Measurements from ENCODE around the gene PHACTR4. TPM values are rescaled to one million over a fixed set of nuclear protein-coding genes. Genes with fewer than 3 reads are reported as not detected.
A peak's percentile ranks its signal among the peaks of the same experiment; 100 is the strongest.

Gene PHACTR4
- total and polyA plus RNA-seq, 2 experiments from 2014 or later = 35.4 to 47.1 TPM

DNA sequence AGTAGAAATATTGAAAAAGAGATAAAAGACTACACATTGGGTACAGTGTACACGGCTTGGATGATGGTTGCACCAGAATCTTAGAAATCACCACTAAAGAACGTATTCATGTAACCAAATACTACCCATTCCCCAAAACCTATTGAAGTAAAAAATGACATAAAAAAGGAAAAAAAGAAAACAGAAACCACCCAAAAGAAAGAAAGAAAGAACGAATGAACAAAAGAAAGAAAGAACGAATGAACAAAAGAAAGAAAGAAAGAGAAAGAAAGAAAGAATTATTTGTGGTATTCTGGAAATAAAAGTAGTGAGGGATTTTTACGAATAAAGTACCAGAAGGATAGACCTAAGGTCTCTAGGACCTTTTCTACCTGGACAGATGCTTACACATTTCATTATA lies 42.1 kb downstream of the PHACTR4 start (continued):
- TF ChIP-seq, protein P1, sequence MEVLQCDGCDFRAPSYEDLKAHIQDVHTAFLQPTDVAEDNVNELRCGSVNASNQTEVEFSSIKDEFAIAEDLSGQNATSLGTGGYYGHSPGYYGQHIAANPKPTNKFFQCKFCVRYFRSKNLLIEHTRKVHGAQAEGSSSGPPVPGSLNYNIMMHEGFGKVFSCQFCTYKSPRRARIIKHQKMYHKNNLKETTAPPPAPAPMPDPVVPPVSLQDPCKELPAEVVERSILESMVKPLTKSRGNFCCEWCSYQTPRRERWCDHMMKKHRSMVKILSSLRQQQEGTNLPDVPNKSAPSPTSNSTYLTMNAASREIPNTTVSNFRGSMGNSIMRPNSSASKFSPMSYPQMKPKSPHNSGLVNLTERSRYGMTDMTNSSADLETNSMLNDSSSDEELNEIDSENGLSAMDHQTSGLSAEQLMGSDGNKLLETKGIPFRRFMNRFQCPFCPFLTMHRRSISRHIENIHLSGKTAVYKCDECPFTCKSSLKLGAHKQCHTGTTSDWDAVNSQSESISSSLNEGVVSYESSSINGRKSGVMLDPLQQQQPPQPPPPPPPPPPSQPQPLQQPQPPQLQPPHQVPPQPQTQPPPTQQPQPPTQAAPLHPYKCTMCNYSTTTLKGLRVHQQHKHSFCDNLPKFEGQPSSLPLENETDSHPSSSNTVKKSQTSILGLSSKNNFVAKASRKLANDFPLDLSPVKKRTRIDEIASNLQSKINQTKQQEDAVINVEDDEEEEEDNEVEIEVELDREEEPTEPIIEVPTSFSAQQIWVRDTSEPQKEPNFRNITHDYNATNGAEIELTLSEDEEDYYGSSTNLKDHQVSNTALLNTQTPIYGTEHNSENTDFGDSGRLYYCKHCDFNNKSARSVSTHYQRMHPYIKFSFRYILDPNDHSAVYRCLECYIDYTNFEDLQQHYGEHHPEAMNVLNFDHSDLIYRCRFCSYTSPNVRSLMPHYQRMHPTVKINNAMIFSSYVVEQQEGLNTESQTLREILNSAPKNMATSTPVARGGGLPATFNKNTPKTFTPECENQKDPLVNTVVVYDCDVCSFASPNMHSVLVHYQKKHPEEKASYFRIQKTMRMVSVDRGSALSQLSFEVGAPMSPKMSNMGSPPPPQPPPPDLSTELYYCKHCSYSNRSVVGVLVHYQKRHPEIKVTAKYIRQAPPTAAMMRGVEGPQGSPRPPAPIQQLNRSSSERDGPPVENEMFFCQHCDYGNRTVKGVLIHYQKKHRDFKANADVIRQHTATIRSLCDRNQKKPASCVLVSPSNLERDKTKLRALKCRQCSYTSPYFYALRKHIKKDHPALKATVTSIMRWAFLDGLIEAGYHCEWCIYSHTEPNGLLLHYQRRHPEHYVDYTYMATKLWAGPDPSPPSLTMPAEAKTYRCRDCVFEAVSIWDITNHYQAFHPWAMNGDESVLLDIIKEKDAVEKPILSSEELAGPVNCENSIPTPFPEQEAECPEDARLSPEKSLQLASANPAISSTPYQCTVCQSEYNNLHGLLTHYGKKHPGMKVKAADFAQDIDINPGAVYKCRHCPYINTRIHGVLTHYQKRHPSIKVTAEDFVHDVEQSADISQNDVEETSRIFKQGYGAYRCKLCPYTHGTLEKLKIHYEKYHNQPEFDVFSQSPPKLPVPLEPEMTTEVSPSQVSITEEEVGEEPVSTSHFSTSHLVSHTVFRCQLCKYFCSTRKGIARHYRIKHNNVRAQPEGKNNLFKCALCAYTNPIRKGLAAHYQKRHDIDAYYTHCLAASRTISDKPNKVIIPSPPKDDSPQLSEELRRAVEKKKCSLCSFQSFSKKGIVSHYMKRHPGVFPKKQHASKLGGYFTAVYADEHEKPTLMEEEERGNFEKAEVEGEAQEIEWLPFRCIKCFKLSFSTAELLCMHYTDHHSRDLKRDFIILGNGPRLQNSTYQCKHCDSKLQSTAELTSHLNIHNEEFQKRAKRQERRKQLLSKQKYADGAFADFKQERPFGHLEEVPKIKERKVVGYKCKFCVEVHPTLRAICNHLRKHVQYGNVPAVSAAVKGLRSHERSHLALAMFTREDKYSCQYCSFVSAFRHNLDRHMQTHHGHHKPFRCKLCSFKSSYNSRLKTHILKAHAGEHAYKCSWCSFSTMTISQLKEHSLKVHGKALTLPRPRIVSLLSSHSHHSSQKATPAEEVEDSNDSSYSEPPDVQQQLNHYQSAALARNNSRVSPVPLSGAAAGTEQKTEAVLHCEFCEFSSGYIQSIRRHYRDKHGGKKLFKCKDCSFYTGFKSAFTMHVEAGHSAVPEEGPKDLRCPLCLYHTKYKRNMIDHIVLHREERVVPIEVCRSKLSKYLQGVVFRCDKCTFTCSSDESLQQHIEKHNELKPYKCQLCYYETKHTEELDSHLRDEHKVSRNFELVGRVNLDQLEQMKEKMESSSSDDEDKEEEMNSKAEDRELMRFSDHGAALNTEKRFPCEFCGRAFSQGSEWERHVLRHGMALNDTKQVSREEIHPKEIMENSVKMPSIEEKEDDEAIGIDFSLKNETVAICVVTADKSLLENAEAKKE (CRISPR knock-in tag; IDR thresholded peaks at IDR 0.05) = no peak
- TF ChIP-seq ZNF331 (CRISPR knock-in tag; IDR thresholded peaks at IDR 0.05; ENCODE audit: low read depth) = no peak
- TF ChIP-seq ZNF114 (CRISPR knock-in tag; IDR thresholded peaks at IDR 0.05) = no peak
- no peak for TF ChIP-seq CREB1 (CRISPR knock-in tag; IDR thresholded peaks at IDR 0.05; ENCODE audit: low read depth)
- TF ChIP-seq NANOG (IDR thresholded peaks at IDR 0.05; ENCODE audit: borderline replicate concordance) = no peak
- no peak for TF ChIP-seq EZH2phosphoT487 (IDR thresholded peaks at IDR 0.05; ENCODE audit: unreplicated experiment)
- no peak for TF ChIP-seq EZH2 (IDR thresholded peaks at IDR 0.05; ENCODE audit: low read depth, unreplicated experiment)

DNA sequence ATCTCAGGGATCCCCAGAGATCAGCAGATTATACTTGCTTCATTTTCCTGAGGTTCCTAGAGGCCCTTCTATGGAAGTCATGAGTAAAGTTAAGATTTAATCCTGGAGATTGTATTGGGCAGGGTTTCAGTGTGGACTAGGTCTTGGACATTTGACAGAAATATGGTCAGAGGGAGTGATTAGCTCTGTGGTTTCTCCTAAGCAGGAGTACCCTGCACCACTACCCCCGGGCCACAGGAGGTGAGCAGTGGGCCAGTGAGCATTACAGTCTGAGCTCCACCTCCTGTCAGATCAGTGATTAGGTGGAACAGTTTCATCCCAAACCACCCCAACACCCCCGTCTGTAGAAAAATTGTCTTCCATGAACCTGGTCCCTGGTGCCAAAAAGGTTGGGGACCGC lies 43.2 kb downstream of the PHACTR4 start:
- Histone ChIP-seq H3K36me3 (ENCODE audit: insufficient read depth) (no peaks in the 10 kb centered on the region), H4K20me1 (replicated peaks; ENCODE audit: insufficient read depth) (no peaks in the 10 kb centered on the region), H2AFZ (no peak overlapping the region), H3K27ac (ENCODE audit: low read depth) (peak overlapping the region; percentile 90; the same call in 1 of the 2 replicates), H3K9me2 (ENCODE audit: insufficient read depth) (no peaks in the 10 kb centered on the region), H3K79me2 (replicated peaks; ENCODE audit: insufficient read depth) (peaks cover 51% of the 10 kb centered on the region), H3K4me2 (no peak overlapping the region), H3K27me3 (ENCODE audit: insufficient read depth) (no peaks in the 10 kb centered on the region), H3K4me1 (ENCODE audit: insufficient read depth) (peaks cover 56% of the 10 kb centered on the region), H3F3A (replicated peaks; ENCODE audit: low read depth) (peaks cover 5% of the 10 kb centered on the region), H3K4me3 (no peak overlapping the region)
- Mint-ChIP-seq H3K27ac (no peak overlapping the region), H3K36me3 (ENCODE audit: low read depth) (no peaks in the 10 kb centered on the region; the same call in 2 of the 3 replicates), H3K9me3 (no peaks in the 10 kb centered on the region), H3K27me3 (ENCODE audit: insufficient read depth, low read depth, poor library complexity) (peaks cover 5% of the 10 kb centered on the region), H3K4me1 (peaks cover 42% of the 10 kb centered on the region), H3K4me3 (no peak overlapping the region)
- no peak for DNase-seq (ENCODE audit: low spot score)
- TF ChIP-seq, protein P2, sequence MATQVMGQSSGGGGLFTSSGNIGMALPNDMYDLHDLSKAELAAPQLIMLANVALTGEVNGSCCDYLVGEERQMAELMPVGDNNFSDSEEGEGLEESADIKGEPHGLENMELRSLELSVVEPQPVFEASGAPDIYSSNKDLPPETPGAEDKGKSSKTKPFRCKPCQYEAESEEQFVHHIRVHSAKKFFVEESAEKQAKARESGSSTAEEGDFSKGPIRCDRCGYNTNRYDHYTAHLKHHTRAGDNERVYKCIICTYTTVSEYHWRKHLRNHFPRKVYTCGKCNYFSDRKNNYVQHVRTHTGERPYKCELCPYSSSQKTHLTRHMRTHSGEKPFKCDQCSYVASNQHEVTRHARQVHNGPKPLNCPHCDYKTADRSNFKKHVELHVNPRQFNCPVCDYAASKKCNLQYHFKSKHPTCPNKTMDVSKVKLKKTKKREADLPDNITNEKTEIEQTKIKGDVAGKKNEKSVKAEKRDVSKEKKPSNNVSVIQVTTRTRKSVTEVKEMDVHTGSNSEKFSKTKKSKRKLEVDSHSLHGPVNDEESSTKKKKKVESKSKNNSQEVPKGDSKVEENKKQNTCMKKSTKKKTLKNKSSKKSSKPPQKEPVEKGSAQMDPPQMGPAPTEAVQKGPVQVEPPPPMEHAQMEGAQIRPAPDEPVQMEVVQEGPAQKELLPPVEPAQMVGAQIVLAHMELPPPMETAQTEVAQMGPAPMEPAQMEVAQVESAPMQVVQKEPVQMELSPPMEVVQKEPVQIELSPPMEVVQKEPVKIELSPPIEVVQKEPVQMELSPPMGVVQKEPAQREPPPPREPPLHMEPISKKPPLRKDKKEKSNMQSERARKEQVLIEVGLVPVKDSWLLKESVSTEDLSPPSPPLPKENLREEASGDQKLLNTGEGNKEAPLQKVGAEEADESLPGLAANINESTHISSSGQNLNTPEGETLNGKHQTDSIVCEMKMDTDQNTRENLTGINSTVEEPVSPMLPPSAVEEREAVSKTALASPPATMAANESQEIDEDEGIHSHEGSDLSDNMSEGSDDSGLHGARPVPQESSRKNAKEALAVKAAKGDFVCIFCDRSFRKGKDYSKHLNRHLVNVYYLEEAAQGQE (IDR thresholded peaks at IDR 0.05; ENCODE audit: unreplicated experiment) = no peak
- TF ChIP-seq, protein P3, sequence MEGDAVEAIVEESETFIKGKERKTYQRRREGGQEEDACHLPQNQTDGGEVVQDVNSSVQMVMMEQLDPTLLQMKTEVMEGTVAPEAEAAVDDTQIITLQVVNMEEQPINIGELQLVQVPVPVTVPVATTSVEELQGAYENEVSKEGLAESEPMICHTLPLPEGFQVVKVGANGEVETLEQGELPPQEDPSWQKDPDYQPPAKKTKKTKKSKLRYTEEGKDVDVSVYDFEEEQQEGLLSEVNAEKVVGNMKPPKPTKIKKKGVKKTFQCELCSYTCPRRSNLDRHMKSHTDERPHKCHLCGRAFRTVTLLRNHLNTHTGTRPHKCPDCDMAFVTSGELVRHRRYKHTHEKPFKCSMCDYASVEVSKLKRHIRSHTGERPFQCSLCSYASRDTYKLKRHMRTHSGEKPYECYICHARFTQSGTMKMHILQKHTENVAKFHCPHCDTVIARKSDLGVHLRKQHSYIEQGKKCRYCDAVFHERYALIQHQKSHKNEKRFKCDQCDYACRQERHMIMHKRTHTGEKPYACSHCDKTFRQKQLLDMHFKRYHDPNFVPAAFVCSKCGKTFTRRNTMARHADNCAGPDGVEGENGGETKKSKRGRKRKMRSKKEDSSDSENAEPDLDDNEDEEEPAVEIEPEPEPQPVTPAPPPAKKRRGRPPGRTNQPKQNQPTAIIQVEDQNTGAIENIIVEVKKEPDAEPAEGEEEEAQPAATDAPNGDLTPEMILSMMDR (conservative IDR thresholded peaks at IDR 0.05; ENCODE audit: low read depth in 2 of 2) = 0 out of 4 replicates have a peak, but pooled peaks of 1 of the 2 experiments have one; percentile 12
- peak; percentile 50 for ATAC-seq

Data from GM23338 (cell line).